AG10803 (cell line): ENCODE measurements around the gene FAT1.

Source experiments
- DNase-seq: peaks from one replicate; pipeline ENCODE4 v3.0.0; 2010; ENCODE audit warnings: low read depth
- H3K4me3 ChIP-seq: 2 replicates; pipeline ENCODE4 v1.5.1; 2011; ENCODE audit warnings: mild to moderate bottlenecking, low read length, control low read depth
- CTCF ChIP-seq: conservative IDR thresholded peaks from 2 replicates; pipeline ENCODE4 v1.5.1; 2011; ENCODE audit warnings: mild to moderate bottlenecking, low read length, control low read depth, inconsistent platforms

Gene FAT1

GRCh38 chr4:186728631-186729271 is 5.1 kb upstream of the FAT1 start:
- TF ChIP-seq CTCF, result no peak; the same call in 1 of the 2 replicates
- peak; percentile 68 for DNase-seq
- H3K4me3 ChIP-seq, result no peak overlapping the region

GRCh38 chr4:186727977-186728519 is 4.4 kb upstream of the FAT1 start:
- H3K4me3 ChIP-seq, result peak overlapping the region; percentile 96
- TF ChIP-seq CTCF, result peak; percentile 14; the same call in 1 of the 2 replicates
- DNase-seq, result peak; percentile 33

GRCh38 chr4:186727169-186727976 is 3.7 kb upstream of the FAT1 start:
- peak; percentile 12 for DNase-seq
- peak overlapping the region; percentile 96 for H3K4me3 ChIP-seq
- no peak for TF ChIP-seq CTCF

- DNase-seq, result peak; percentile 81
- TF ChIP-seq CTCF, result peak; percentile 19; the same call in 1 of the 2 replicates
- peak overlapping the region; percentile 96 for H3K4me3 ChIP-seq
Measured at GRCh38 chr4:186726426-186727168, 2.9 kb upstream of the FAT1 start.

GRCh38 chr4:186725469-186726425 is 2.1 kb upstream of the FAT1 start:
- TF ChIP-seq CTCF, result peak; percentile 70
- DNase-seq, result peak; percentile 86
- peak overlapping the region; percentile 96 for H3K4me3 ChIP-seq

GRCh38 chr4:186724864-186725468 is 1.3 kb upstream of the FAT1 start:
- H3K4me3 ChIP-seq, result peak overlapping the region; percentile 96
- peak; percentile 34 for DNase-seq
- TF ChIP-seq CTCF, result no peak
